Activated naive CD4-positive, alpha-beta T cell treated with anti-CD3 and anti-CD28 coated beads, Interleukin-2, amount 50 U/mL, for 16 hours (primary cell): Measurements from ENCODE around the gene GFOD1.

Experiments
- DNase-seq: peaks from one replicate; pipeline ENCODE4 v3.0.0-alpha.2; 2020

The GFOD1 gene

GRCh38 chr6:13487122-13488014, at the start of gene GFOD1:
GFOD1 (minus strand) TSS chr6:13487600; CDS start chr6:13486890, 710 bp downstream.
- peak; percentile 78 for DNase-seq

- DNase-seq, result no peak
Measured at GRCh38 chr6:13536796-13537526, 49.6 kb upstream of the GFOD1 start.

DNA sequence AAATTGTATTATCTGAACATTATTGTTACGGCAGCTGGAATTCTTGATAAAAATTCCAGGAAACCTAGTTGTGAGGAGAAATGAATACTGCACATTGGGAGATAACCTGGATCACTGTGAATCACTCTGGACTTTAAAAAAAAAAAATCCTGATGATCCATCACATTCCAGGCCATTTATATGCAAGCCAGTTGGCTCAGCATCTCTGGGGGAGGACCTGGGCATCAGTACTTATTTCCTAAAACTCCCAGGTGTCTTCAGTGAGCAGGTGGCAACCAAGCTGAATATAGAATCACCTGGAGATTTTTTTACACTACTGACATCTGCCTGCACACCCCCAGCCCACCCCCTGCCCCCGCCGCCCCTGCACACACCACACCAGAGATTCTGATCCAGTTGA, 47.9 kb upstream of the GFOD1 start:
- DNase-seq, result no peak

DNA sequence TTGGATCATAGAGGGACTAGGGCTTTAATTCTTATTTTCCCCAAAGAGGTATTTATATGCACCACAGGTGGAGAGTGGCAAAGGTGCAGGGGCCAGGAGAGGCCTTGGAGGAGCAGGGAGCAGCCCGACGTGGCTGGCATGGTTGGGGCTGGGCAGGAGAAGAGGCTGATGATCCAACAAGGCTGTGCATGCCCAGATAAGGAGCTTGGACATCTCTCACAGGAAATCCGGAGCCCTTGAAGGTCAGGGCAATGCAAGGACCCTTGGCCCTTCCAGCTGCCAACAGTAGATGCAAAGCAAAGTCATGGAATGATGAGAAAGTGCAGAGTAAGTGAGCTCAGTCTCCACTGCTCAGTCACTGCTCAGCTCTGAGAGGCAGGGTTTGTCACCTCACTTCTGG, 47.1 kb upstream of the GFOD1 start:
- DNase-seq, result no peak

- no peak for DNase-seq
Measured at GRCh38 chr6:13531956-13532355, 44.6 kb upstream of the GFOD1 start.

DNA sequence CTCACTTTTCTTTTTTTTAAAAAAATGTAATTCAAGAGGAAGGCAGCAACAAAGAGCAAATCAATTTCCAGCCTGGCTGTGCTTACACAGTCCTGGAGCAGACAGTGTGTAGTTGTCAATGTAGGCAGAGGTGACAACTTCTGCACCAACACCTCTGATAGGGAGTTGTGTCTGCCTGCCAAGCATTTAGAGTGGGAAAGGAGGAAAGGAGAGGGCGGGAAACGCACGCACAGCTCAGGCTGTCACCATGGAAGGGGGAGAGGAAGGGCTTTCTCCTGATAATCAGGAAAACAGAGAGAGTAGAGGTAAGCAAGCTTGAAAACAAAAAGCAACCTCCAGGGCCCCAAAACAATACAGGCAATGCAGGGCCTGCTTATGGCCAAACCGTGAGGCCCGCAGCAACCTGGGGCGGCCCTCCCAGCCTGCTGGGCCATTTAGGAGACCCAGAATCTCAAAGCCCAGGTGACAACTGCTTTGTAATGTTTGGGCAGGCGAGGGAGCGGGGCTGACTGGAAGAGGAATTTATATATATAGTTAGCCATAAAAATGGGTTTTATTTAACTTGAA, 41.5 kb upstream of the GFOD1 start:
- DNase-seq, result no peak

- DNase-seq, result no peak
Measured at GRCh38 chr6:13528232-13528631, 40.8 kb upstream of the GFOD1 start.

DNA sequence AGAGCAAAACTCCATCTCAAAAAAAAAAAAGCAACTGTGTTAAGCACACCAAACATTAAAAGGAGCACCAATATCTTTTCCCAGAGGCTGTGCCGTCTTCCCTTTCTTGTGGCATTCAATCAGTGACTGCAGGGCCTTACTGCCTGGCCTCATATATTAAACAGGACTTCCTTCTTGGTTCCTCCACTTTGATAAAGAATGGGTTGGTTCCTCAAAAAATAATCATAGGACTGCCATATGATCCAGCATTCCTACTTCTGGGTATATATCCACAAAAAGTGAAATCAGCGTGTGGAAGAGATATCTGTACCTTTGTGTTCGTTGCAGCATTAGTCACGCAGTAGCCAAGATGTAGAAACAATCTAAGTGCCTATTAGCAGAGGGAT, 40.3 kb upstream of the GFOD1 start:
- DNase-seq, result no peak

- DNase-seq, result peak; percentile 19
Measured at GRCh38 chr6:13526727-13527670, 39.6 kb upstream of the GFOD1 start.

DNA sequence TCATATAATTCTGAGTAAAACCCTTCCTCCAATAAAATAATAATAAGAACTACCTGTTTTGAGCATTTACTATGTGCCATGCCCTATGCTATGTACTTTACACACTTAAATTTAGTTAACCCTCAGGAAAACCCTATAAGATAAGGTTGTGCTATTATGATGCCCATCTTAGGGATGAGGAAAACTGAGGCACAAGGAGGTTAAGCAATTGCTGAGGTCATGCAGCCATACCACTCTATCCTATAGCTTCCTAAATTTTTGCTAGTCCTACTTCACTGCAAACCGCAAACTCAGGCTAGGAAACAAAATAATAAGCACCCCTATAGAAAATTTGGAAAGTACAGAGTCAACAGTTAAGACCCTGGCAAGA, 38.9 kb upstream of the GFOD1 start:
- no peak for DNase-seq

GRCh38 chr6:13524801-13525508, 37.6 kb upstream of the GFOD1 start:
- no peak for DNase-seq

- no peak for DNase-seq
Measured at GRCh38 chr6:13523826-13524622, 36.6 kb upstream of the GFOD1 start.

GRCh38 chr6:13522656-13523055, 35.3 kb upstream of the GFOD1 start:
- DNase-seq, result no peak

GRCh38 chr6:13519839-13520238, 32.4 kb upstream of the GFOD1 start:
- DNase-seq, result no peak

GRCh38 chr6:13517116-13517515, 29.7 kb upstream of the GFOD1 start:
- DNase-seq, result no peak

DNA sequence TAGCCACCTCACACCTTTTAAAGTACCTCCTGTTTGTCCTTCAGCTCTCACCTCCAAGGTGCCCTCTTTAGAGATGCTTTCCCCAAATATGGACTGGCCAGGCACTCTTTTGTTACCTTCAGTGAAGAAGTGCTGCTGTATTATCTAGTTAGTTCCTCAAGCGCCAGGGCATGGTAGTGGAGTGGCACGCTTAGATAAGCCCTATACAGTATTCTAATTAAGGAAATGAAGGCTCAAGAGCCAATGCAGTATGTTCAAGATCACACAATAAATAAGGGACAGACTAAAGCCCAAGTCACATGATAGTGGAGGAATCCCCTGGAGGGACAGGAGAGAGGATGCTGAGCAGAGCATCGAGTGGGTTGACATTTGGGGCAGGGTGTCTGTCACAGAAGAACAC, 28.5 kb upstream of the GFOD1 start:
- no peak for DNase-seq

GRCh38 chr6:13513626-13514502, 26.5 kb upstream of the GFOD1 start:
- no peak for DNase-seq

DNA sequence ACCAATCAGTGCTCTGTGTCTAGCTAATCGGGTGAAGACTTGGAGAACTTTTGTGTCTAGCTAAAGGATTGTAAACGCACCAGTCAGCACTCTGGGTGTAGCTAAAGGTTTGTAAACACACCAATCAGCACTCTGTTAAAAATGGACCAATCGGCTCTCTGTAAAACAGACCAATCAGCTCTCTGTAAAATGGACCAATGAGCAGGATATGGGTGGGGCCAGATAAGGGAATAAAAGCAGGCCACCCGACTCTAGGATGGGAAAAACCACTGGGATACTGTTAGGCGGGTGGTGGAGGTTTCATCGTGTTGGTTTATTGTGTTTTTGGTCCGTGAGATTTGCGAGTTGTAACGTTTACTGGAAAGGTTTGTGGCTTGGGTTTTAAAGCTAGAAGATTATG, 25.5 kb upstream of the GFOD1 start:
- DNase-seq, result no peak

DNA sequence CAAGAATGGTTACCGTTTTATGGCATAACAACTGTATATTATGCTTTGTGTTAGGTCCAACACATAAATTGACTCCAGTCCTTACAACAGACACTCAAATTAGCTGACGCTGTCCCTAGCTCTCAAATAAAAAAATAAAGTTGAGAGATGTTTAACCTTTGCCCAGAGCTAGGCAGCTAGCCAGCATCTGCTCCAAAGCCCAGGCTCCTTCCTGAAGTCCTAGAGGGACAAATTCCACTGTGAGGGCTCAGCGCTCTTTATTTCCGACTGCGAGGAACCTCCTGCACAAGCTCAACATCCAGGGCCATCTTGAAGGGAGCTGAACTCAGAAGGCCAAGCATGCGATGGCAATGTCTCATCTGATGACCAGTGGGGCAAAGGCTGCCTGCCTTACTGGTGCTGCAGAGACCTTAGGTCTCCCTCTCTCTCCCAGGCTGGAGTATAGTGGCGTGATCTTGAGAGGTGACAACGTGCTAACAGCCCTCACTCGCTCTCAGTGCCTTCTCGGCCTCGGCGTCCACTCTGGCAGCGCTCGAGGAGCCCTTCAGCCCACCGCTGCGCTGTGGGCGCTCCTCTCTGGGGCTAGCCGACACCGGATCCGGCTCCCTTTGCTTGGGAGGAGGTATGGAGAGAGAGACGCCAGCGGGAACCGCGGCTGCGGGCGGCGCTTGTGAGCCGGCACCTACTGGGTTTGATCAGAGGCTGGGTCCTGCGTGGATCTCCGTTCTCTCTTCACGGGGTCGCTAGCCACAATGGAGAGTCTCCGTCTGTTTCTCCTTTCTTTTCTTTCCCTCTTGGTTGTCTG, 24.7 kb upstream of the GFOD1 start:
- no peak for DNase-seq
